Kidney epithelial cell (primary cell): ENCODE data around the gene RMC1. TPM values are rescaled to one million over a fixed set of nuclear protein-coding genes. Genes with fewer than 3 reads are reported as not detected.

Experiments used
- DNase-seq: peaks from one replicate; pipeline ENCODE4 v3.0.0-alpha.2; 2010; ENCODE audit warnings: low read depth
- H3K27me3 ChIP-seq: 2 replicates; pipeline ENCODE4 v1.6.0; 2011; ENCODE audit warnings: low read length; ENCODE audit not compliant: control insufficient read depth, insufficient read depth
- H3K36me3 ChIP-seq: 2 replicates; pipeline ENCODE4 v1.5.1; 2011; ENCODE audit warnings: low read length; ENCODE audit not compliant: control insufficient read depth, insufficient read depth
- H3K4me3 ChIP-seq: 2 replicates; pipeline ENCODE4 v1.5.1; 2011; ENCODE audit warnings: low read depth, mild to moderate bottlenecking, control low read depth, low read length
- total RNA-seq: library from RNA; depleted of rRNA; stranded (reverse); fragments of >200 nt; gene quantifications from 2 replicates; pipeline ENCODE4 v1.2.3, GENCODE V29; 2015
- TF ChIP-seq, protein P1 (sequence below): IDR thresholded peaks from 2 replicates; pipeline ENCODE4 v1.5.1; 2011; ENCODE audit warnings: mild to moderate bottlenecking, moderate library complexity, low read length, control low read depth, inconsistent platforms; ENCODE audit not compliant: insufficient read depth, poor library complexity, severe bottlenecking

The RMC1 gene
- total RNA-seq, 1 donor from 2014 or later = 32.8 TPM

DNA sequence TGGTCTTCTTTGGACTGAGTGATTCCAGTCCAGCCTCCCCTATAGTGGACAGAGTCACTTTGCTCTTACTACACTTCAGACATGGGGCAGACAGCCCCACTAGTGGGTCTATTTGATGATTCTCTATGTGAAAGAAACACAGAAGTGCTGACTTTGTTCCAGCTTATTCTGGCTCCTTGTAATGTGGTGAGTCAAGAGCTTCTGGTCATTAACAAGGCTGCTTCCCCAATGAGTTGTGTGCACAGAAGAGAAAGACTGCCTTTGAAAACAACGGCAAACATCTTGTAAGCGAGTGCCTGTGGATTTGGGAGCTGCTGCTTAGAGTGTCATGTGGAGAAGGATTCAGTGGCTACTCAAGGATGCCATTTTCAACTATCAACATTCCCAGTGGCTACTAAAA lies 39.1 kb downstream of the RMC1 start:
- Histone ChIP-seq H3K4me3 (no peak overlapping the region), H3K27me3 (no peaks in the 10 kb centered on the region), H3K36me3 (peaks cover 6% of the 10 kb centered on the region)
- TF ChIP-seq, protein P1, sequence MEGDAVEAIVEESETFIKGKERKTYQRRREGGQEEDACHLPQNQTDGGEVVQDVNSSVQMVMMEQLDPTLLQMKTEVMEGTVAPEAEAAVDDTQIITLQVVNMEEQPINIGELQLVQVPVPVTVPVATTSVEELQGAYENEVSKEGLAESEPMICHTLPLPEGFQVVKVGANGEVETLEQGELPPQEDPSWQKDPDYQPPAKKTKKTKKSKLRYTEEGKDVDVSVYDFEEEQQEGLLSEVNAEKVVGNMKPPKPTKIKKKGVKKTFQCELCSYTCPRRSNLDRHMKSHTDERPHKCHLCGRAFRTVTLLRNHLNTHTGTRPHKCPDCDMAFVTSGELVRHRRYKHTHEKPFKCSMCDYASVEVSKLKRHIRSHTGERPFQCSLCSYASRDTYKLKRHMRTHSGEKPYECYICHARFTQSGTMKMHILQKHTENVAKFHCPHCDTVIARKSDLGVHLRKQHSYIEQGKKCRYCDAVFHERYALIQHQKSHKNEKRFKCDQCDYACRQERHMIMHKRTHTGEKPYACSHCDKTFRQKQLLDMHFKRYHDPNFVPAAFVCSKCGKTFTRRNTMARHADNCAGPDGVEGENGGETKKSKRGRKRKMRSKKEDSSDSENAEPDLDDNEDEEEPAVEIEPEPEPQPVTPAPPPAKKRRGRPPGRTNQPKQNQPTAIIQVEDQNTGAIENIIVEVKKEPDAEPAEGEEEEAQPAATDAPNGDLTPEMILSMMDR = no peak
- DNase-seq = no peak

DNA sequence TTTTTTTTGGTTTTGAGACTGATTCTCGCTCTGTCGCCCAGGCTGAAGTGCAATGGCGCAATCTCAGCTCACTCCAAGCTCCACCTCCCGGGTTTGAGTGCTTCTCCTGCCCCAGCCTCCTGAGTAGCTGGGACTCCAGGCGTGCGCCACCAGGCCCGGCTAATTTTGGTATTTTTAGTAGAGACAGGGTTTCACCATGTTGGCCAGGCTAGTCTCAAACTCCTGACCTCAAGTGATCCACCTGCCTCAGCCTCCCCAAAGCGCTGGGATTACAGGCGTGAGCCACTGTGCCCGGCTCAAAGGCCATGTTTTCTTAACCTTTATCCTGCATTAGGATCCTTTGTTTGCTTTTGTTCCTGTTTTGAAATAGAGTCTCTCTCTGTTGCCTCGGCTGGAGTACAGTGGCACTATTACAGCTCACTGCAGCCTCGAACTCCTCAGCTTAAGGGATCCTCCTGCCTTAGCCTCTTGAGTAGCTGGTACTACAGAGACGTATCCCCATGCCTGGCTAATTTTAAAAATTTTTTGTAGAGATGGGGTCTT lies 42.0 kb downstream of the RMC1 start:
- TF ChIP-seq, protein P1 = no peak
- H3K4me3 ChIP-seq = no peak overlapping the region
- no peak for DNase-seq
- H3K36me3 ChIP-seq = peaks cover 6% of the 10 kb centered on the region
- no peaks in the 10 kb centered on the region for H3K27me3 ChIP-seq

DNA sequence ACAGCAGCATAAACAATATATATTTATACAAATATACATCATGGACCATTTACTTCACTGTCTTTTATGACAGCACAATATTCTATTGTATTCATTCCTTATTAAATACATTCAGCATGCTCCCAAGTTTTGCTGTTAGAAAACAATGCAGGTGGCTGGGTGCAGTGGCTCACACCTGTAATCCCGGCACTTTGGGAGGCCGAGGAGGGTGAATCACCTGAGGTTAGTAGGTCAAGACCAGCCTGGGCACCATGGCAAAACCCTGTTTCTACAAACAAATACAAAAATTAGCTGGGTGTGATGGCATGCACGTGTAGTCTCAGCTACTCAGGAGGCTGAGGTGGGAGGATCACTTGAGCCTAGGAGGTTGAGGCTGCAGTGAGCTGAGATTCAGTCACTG lies 44.0 kb downstream of the RMC1 start:
- no peak for DNase-seq
- TF ChIP-seq, protein P1 = no peak
- H3K36me3 ChIP-seq = peaks cover 5% of the 10 kb centered on the region
- no peaks in the 10 kb centered on the region for H3K27me3 ChIP-seq
- H3K4me3 ChIP-seq = no peak overlapping the region

DNA sequence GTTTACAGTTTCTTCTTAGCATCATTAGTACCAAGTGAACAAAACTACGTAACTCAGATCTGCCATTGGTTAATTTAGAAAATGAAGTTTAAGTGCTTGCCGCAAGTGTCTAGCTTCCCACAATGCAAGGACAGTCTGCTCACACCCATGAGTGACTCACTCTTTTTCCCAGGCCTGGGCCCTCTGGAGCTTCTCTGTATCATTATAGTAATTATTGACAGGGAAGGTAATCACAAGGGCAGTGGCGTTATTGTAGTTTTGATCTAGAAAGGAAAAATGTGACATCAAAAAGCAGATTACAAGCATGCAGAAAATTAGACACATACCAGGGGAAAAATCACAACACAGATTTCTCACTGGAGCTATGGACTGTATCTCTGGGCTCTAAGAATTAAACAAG lies 44.5 kb downstream of the RMC1 start:
- H3K36me3 ChIP-seq = peaks cover 3% of the 10 kb centered on the region
- TF ChIP-seq, protein P1 = no peak

DNA sequence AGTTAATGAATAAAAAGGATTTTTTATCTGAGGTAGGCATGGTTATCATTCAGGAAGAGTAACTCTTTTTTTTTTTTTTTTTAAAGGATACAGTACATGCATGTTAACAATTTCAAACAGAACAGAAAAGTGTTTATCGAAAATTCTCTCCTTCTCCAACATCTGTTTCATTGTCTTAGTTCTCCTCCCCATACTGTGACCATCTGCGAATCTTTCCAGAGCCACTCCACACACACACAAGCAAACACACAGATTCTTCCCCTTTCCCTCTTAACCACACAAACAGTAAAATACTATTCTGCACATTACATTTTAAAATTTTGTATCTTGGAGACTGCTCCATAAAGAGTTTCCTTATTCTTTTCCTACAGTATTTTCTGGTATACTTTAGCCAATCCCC lies 45.0 kb downstream of the RMC1 start:
- DNase-seq = no peak
- H3K4me3 ChIP-seq = no peak overlapping the region
- no peaks in the 10 kb centered on the region for H3K27me3 ChIP-seq
- H3K36me3 ChIP-seq = peaks cover 2% of the 10 kb centered on the region
- TF ChIP-seq, protein P1 = no peak

More for the DNA sequence above, 44.5 kb downstream of the RMC1 start:
- H3K27me3 ChIP-seq = no peaks in the 10 kb centered on the region
- peak; percentile 56 for DNase-seq
- H3K4me3 ChIP-seq = no peak overlapping the region

DNA sequence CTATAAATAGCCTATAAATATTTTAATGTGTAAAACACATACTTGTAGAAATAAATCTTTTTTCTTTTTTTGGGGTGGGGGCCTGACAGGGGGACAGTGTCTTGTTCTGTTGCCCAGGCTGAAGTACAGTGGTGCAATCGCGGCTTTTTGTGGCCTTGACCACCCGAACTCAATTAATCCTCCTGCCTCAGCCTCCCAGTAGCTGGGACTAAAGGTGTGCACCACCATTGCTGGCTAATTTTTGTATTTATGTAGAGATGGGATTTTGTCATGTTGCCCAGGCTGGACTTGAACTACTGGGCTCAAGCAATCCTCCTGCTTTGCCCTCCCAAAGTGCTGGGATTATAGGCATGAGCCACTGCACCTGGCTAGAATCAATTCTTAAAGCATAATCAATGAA lies 45.4 kb downstream of the RMC1 start:
- DNase-seq = no peak
- Histone ChIP-seq H3K4me3 (no peak overlapping the region), H3K36me3 (peaks cover 1% of the 10 kb centered on the region), H3K27me3 (no peaks in the 10 kb centered on the region)
- TF ChIP-seq, protein P1 = no peak
